Stimulated activated CD8-positive, alpha-beta memory T cell treated with anti-CD3 and anti-CD28 coated beads, Interleukin-4, amount 100 ng/mL, for 48 hours (primary cell): Measurements from ENCODE around the gene SEMA3A.
A peak's percentile ranks its signal among the peaks of the same experiment; 100 is the strongest.
"Not testable (repeated sequence)": the region's sequence is repeated elsewhere in the genome, so short reads cannot be mapped to it uniquely, and the experiment has no call there.

Experiments used
- DNase-seq: peaks from one replicate; pipeline ENCODE4 v3.0.0-alpha.2; 2020

SEMA3A gene

DNA sequence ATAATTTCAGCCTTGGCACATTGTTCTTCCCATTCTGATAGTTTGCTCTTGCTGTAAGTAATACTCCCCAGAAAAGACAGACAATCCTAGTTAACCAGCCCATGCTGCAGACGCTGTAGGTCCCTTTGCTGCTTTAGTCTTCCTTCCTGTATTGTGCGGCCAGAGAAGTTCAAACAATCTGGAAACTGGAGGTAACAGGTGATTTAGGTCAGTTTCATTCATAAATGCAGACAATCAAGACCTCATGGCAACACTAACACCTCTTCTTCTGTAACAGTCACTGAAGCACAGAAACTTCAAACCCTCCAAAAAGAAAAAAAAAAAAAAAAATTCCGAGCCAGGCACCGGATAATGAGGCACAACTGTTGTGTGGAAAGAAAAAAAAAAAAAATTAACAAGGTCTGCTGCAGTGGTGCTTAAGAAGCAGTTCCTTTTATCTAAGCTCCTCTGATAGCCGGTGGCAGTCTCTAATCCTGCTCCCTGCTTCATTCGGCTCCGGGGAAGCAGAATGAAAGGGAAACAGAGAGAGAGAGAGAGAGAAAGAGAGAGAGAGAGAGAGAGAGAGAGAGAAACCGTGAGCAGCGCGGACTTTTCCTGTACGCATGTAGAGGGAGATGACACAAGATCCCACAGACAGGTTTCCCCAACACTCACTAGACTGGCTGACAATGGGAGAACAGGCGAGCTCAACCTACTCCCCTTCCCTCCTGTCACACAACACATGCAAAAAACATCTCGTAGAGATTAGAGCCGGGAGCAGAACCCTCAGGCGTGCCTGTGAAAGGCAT is at the start of gene SEMA3A:
TSS of gene SEMA3A (minus strand) at position 306 of the 788 bp plus-strand sequence. CDS start at position 103, 203 bp downstream.
- peak; percentile 28 for DNase-seq

DNA sequence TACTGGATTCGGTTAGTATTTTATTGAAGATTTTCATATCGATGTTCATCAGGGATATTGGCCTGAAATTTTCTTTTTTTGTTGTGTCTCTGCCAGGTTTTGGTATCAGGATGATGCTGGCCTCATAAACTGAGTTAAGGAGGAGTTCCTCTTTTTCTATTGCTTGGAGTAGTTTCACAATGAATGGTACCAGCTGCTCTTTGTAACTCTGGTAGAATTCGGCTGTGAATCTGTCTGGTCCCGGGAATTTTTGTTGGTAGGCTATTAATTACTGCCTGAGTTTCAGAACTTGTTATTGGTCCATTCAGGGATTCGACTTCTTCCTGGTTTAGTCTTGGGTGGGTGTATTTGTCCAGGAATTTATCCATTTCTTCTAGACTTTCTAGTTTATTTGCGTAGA is 48.4 kb upstream of the SEMA3A start:
- DNase-seq: not testable (repeated sequence)

DNA sequence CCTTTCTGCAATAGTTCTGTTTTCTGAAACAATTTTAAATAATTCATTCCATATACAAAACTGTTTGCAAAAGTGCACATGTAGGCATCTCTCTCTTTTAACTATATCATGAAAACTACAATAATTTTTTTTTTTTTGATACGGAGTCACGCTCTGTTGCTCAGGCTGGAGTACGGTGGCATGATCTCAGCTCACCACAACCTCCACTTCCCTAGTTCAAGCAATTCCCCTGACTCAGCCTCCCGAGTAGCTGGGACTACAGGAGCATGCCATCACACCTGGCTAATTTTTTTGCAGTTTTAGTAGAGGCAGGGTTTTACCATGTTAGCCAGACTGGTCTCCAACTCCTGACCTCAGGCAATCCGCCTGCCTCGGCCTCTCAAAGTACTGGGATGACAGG is 44.0 kb upstream of the SEMA3A start:
- DNase-seq: no peak

DNA sequence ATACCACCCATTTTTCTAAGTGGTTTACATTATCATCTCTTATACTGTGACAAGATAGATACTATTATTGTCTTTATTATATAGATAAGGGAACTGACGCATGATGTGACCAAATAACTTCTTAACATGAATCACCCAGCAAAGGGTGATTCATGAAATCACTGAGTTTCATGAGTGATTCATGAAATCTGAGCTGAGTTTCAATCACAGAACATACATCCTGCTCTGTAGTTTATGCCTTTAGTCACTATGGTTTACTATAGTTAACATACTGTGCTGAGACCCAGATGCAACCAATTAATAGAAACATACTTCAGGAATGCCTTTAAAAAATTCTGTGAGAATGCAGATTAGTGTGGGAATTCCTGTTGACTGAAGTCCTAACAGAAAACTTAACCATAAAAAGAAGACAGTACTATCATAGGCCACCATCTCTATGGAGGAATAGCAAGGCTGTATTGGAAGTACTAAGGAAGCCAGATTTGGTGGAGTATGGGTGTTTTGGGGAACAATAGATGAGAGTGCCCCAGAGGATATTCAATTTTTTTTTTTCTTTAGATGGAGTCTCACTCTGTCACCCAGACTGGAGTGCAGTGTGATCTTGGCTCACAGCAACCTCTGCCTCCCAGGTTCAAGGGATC is 43.1 kb upstream of the SEMA3A start:
- no peak for DNase-seq

DNA sequence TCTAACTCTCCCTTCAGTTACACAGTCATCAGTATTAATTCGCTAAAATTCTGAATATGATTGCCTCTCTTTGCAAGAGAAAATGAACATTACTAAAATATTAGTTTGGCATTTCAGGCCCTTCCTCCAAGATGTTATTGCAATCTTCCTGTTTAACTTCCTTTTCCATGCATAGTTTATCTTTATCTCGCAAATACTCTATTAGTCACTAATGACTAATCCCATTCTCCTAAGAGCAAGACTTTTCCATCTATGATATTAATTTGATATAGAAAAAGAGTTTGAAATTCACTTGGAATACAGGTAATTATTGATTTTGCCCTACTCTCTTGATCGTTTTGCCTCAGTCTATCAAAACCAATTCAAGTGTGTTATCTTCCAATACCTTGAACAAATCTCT is 41.8 kb upstream of the SEMA3A start:
- DNase-seq: no peak

DNA sequence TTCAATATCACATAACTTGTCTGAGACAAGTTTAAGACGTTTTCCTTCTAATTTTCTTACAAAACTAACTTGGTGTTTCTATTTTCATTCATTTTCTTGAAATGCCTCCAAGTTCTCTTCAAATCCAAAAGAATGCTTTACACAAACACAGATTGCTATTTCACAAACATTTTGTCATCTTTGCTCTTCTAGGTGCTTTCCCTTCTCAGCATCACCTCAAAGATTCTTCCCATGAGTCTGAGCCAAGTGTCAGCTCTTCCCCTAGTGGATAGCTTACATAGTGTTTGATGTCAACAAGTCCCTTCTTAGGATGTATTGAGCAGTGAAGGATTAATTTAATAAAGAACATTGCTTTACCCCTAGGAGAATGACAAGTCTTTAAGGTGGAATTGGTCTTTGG is 38.1 kb upstream of the SEMA3A start:
- DNase-seq: no peak

DNA sequence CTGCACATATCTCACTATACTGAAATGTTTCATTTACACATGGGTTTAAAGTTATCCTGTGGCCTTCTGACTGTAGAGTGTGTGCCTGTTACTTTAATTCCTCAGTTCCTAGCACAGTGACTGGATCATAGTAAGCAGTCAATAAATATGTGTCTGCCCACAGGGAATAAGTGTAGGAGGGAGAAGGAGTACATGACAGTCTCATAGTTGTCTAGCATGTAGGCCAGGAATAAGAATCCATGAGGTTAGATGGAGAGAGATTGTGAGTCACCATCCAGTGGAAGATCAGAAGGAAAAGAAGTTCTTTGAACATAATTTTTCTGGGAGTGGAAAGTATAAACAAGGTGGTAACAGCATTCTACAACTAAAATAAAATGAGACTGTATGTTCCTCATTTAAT is 36.6 kb upstream of the SEMA3A start:
- no peak for DNase-seq

DNA sequence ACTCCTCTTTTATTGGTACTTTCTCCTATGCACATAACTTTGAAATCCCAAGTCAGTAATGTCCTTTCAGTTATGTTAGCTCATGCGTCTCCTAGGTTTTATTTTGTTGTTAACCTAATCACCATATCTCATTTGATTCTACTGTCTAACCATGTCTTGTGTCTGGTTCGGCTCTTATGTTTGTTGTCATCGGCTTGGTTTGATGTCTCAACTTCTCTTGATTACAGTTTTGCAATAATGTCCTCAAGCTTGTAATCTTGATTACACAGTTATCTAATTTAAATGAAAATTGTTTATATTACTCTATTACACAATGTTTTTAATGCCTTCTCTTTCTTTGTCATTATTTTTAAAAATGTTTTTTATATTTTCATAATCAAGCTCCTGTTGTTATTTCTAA is 35.9 kb upstream of the SEMA3A start:
- DNase-seq: no peak

DNA sequence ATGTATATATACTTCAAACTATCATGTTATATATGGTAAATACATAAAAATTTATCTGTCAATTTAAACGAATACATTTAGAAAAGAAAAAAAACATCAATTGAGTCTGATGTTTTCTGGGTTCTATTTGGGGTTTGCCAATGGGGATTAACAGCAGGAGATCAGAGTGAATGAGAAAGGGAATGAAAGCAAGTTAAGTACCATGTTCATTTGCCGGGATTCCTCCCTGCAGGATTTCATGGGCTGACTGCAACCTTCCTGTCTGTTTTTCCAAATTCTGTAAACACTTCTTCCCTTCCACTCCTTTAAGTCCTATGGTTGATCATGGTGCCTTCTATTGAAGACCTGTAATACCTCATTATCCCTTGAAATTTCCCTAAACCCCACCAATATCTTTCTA is 33.9 kb upstream of the SEMA3A start:
- DNase-seq: no peak

DNA sequence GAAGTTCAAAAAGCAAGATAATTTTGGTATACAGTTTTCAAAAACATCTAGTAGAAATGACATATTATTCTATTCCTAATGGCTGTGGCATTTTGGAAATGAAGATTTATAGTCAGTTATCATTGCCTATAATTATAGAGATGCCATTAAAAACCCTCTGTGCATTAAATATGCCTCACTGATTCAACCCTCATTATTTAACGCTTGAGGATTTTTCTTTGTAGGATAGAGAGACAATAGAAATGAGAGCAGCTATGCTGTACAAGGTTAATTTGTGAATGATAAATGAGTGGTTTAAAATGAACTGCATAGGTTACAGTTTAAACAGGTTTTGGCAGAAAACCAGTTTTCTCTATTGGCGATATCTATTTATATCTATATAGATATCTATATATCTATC is 32.2 kb upstream of the SEMA3A start:
- DNase-seq: no peak

DNA sequence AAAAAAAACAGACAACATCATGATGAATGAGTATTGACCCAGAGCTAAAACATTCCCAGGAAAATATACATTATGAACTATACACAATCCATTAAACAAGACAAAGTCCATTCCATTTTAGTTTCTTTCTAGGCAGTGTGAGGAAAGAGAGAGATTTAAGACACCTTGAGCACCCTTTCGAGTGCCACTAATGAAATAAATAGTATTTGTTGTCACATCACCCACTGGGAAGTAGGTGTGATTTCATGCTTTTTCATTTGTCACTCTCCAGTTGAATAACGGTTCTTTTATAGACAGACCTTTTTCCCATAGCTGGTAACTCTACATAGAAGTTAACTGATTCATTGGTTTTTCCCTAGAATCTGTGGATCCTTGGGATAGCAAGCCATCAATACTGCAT is 29.9 kb upstream of the SEMA3A start:
- no peak for DNase-seq

DNA sequence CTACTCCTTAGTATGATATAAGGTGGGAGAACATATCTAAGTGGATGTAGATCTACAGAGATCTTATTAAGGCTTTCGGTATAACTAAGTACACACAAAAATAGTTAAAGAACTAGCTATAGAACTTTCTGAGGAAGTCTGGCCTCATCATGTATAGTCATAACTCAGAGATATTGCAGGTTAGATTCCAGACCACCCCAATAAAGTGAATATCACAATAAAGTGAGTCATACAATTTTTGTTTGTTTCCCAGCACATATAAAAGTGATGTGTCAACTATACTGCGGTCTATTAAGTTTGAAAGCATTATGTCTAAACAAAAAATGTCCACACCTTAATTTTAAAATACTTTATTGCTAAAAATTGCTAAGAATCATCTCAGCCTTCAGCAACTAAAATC is 24.7 kb upstream of the SEMA3A start:
- DNase-seq: no peak

DNA sequence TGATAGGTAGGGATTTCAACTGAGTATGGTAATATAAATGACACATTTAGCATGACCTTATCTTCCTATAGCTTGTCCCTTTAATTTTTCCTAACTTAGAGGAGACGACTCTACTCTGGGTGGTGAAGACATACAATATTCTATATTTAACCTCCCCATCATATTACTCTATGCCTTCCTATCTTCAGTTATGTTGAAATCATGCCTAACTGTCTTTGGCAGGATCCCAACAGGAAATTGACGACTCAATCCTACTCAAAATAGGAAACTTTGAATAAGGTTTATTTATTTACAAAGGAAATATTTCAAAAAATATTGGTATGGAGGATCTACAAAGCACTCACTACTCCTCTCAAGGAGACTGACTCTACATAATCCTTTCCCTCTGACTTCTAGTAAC is 24.1 kb upstream of the SEMA3A start:
- DNase-seq: no peak

DNA sequence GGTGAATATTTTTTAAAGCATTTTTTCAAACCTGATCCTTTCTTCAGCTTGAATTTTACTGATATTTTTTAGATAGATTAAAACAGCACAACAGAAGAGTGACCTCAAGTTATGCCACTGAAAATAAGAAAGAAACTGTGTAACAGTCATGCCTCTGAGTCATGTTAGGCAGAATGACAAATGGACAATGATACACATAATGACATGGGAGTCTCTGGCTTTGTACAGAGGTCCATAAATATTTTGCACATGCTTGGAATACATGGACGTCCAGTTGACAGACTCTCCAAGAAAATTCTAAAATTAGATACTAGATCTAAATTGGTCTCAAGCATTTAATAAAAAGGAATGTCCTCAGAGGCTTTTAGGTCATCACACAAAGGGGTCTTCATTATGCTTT is 21.9 kb upstream of the SEMA3A start:
- no peak for DNase-seq

DNA sequence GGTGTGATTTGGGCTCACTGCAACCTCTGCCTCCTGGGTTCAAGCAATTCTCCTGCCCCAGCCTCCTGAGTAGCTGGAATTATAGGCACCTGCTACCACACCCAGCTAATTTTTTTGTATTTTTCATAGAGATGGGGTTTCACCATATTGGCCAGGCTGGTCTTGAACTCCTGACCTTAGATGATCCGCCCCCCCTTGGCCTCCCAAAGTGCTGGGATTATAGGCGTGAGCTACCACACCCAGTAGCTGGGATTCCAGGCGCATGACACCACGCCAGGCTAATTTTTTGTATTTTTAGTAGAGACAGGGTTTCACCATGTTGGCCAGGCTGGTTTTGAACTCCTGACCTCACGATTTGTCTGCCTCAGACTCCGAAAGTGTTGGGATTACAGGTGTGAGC is 20.2 kb upstream of the SEMA3A start:
- DNase-seq: not testable (repeated sequence)

DNA sequence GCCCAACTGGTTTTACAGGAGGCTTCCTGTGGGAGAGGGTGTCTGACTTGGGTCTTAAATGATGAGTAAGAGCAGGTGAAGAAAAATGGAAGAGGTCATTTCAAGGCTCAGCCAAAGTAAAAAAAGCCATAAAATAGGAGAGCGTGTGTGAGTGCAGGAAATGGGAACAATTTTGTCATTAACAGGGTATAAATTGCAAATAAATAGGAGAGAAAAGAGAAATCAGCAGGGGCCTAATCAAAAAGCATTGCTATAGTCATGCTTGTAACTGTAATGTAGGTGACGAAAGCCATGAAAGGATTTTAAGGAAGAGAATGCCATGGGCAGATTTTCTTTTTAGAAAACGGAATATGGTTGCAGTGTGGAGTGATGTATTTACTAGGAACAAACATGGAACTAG is 15.7 kb upstream of the SEMA3A start:
- no peak for DNase-seq

DNA sequence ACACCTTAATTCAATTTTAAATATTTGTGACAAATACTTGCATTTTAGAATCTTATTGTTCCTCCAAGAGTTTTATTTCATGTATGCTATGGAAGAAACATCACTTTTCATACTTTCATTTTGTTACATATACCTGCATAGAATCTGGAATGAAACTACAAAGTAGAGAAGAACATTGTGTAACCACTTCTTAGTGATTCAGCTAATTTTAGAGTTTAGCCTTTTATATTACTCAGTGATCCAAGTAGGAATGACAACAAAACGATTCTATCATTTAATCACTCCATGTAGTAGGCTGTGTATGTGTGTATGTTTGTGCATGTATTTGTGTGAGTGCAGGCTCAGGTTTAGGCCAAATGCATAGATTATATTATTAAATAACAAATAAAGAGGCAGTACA is 14.4 kb upstream of the SEMA3A start:
- DNase-seq: no peak

DNA sequence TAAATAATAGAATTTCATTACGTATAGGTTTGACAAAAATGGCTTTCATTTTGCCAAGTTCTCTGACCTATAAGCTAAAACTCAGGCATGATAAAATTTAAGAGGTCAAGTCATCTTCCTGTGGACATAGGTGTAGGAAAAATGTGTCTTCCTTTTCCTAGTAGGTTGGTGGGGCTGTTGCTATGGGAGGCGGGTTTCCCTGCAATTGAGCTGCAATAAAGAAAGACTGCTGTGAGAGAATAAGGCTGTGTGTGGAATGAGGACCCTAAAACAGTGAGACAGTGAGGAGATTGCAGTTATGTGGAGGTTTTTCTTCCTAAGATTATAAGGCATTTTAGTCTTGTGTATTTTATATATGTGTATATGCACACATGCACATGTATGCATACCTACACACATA is 13.0 kb upstream of the SEMA3A start:
- DNase-seq: no peak

DNA sequence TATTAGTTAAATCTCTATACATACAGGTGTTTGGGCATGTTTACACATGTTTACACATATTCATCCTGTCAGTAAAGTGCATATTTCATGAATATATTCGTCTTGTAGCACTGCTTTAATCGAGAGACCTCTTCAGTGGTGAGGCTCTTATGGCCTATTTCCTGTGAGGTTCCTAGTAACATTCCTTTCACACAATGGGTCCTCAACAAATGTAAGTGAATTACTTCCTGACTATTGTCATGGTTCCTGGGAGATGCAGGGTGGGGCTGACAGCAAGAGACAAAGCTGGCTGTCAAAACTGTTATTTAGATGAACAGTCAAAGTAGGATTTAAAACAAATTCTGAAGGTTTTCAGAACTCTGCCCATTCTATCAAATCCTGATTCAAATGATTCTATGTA is 12.4 kb upstream of the SEMA3A start:
- no peak for DNase-seq

DNA sequence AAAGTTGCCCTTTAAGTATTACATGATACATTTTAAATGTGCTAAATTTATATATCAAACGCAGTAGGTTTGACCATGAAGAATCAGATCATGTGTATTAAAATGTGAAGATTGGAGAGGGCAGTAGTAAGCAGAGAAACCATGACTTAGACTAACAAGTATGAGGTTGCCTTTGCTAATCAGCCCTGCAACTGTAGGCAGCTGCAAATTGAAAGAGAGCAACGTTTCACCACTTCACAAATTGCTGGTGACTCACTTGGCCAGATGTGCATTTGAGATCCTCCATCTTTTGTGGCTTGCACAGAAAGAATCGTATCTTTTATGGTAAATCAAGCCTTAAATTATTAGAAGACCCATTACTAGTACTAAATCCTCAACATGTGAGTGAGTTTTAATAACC is 10.1 kb upstream of the SEMA3A start:
- DNase-seq: no peak

DNA sequence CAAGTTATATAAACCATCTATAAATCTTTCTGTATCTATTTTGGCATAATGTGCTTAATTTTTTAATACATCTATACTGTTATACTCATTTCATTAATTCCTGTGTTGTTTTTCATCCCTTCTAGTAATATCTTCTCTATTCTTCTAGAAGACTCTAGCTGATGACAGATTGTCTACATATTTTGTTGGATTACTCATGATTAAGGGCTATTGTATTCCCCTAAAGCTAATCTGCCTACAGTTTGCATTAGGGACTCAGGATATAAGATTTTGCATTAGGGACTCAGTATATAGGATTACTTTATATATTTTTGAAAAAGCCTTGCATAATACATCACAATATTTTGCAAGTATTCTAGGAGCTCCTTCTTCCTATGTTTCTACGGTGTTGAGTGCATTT is 8.3 kb upstream of the SEMA3A start:
- no peak for DNase-seq

DNA sequence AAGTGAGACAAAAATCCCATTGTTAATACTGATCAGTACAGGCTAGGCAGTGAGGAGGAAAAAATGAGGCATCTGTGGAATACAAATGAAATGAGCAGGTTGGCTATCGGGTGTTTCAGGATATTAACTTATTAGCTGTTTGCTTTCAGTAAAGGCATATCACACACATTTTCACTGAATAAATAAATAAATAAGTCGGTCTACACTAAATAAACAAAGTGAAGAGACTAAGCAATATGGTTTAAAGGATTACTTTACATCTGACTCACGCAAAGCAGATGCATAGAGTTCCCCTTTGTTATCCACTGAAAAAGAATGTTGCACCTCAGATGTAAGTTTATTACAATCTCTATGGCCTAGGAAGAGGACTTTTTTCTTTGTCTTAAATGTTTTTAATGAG is 6.3 kb upstream of the SEMA3A start:
- no peak for DNase-seq

DNA sequence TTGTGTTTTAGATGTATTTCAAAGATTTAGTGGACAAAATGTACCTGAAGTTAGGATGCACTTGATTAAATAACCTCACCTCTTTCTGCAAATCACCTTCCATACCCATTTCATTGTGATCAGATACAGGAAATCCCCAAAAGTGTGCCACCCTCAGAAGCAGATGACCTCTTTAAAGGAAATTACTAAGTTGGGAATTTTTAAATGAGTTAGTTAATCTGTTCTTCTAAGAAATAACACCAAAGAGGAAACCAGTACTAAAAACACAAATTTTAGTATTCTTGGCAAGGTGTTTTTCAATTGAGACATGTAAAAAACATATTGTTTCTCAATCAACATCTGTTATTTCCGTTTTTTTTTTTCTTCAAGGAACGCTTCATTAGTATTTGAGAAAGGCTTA is 4.6 kb upstream of the SEMA3A start:
- DNase-seq: no peak

DNA sequence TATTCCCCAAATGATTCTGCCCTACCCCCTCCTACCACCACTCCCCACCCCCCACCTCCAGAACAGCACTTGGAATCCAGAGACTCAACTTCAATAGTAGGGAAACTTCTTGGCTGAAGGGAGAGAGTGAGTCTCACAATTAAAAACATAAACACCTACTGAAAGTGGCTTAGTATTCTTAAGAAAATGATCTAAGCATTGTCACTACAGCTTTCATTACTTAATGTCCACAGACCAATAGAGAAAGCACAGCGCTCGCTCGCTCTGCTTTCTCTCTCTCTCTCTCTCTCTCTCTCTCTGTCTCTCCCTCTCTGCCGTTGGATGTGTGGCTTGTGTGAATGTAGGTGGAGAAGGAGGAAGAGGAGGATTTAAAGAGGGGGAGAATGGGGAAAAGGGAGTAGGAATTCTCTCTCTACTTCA is 1.5 kb upstream of the SEMA3A start:
- no peak for DNase-seq
